Activated T-cell treated with anti-CD3 and anti-CD28 coated beads, Interleukin-2, amount 50 U/mL, for 72 hours (primary cell): ENCODE data around the gene OR51D1. TPM values are rescaled to one million over a fixed set of nuclear protein-coding genes. Genes with fewer than 3 reads are reported as not detected.

Source experiments
- ATAC-seq, 2 donors: fragments of 150-1000 bp; cut with Tn5 transposase; replicated peaks in 1 of 2; 2 replicates each; pipeline ENCODE4 v1.10.0; 2021; ENCODE audit warnings: moderate library complexity in 2 of 2, mild to moderate bottlenecking in 1 of 2
- DNase-seq, 2 donors: peaks; one replicate each; pipeline ENCODE4 v3.0.0; 2021 to 2022; ENCODE audit warnings: mixed read lengths in 1 of 2
- H3K27ac Mint-ChIP-seq: one replicate; pipeline ENCODE4 v1.8.0; 2022; ENCODE audit warnings: mild to moderate bottlenecking, moderate library complexity, mixed read lengths
- H3K27me3 Mint-ChIP-seq: one replicate; pipeline ENCODE4 v1.8.0; 2022; ENCODE audit warnings: low read depth, mixed read lengths
- H3K36me3 Mint-ChIP-seq, 2 donors: one replicate each; pipeline ENCODE4 v1.8.0; 2022; ENCODE audit warnings: mixed read lengths in 2 of 2, mild to moderate bottlenecking in 1 of 2; ENCODE audit not compliant: insufficient read depth in 2 of 2
- H3K4me1 Mint-ChIP-seq: one replicate; pipeline ENCODE4 v1.8.0; 2022; ENCODE audit warnings: low read depth, mixed read lengths
- H3K4me3 Mint-ChIP-seq, 2 donors: one replicate each; pipeline ENCODE4 v1.8.0; 2022; ENCODE audit warnings: mild to moderate bottlenecking in 2 of 2, mixed read lengths in 2 of 2, moderate library complexity in 2 of 2
- H3K9me3 Mint-ChIP-seq, 2 donors: one replicate each; pipeline ENCODE4 v1.8.0; 2022; ENCODE audit warnings: mixed read lengths in 2 of 2
- total RNA-seq, 2 donors: library from RNA; stranded (reverse); gene quantifications; one replicate each; pipeline ENCODE4 v1.2.3, GENCODE V29; 2022

Gene OR51D1
- total RNA-seq, 2 donors from 2014 or later = not detected

DNA sequence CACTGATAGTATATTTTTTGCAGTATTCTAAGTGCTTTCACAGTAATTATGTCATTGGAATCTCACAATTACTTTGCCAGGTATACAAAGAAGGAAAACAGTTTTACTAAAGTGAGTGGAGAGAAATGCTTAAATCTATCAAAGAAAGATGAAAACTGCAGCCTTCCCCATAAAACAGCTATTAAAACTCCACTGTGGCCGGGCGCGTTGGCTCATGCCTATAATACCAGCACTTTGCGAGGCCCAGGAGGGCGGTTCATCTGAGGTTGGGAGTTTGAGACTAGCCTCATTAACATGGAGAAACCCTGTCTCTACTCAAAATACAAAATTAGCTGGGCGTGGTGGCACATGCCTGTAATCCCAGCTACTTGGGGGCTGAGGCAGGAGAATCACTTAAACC lies 25.6 kb downstream of the OR51D1 start:
- peaks cover 13% of the 10 kb centered on the region for H3K27me3 Mint-ChIP-seq
- no peak overlapping the region for H3K27ac Mint-ChIP-seq
- H3K36me3 Mint-ChIP-seq = no peaks in the 10 kb centered on the region
- H3K9me3 Mint-ChIP-seq = no peaks in the 10 kb centered on the region
- no peaks in the 10 kb centered on the region for H3K4me1 Mint-ChIP-seq
- ATAC-seq (no peak), DNase-seq (no peak)
- no peak overlapping the region for H3K4me3 Mint-ChIP-seq

- DNase-seq (no peak), ATAC-seq (no peak)
Measured at GRCh38 chr11:4664183-4664582, 26.9 kb downstream of the OR51D1 start.

GRCh38 chr11:4664786-4665185 lies 27.5 kb downstream of the OR51D1 start:
- H3K4me3 Mint-ChIP-seq = no peak overlapping the region
- H3K27me3 Mint-ChIP-seq = peaks cover 13% of the 10 kb centered on the region
- no peak for DNase-seq
- H3K4me1 Mint-ChIP-seq = no peaks in the 10 kb centered on the region
- ATAC-seq = no peak
- no peak overlapping the region for H3K27ac Mint-ChIP-seq
- no peaks in the 10 kb centered on the region for H3K9me3 Mint-ChIP-seq
- no peaks in the 10 kb centered on the region for H3K36me3 Mint-ChIP-seq

More at GRCh38 chr11:4664183-4664582, 26.9 kb downstream of the OR51D1 start:
- Mint-ChIP-seq H3K4me1 (no peaks in the 10 kb centered on the region), H3K9me3 (no peaks in the 10 kb centered on the region), H3K27ac (no peak overlapping the region), H3K36me3 (no peaks in the 10 kb centered on the region), H3K4me3 (no peak overlapping the region), H3K27me3 (peaks cover 13% of the 10 kb centered on the region)

- DNase-seq (no peak), ATAC-seq (no peak)
- Mint-ChIP-seq H3K27ac (no peak overlapping the region), H3K4me1 (no peaks in the 10 kb centered on the region), H3K27me3 (peaks cover 12% of the 10 kb centered on the region), H3K36me3 (no peaks in the 10 kb centered on the region), H3K9me3 (no peaks in the 10 kb centered on the region), H3K4me3 (no peak overlapping the region)
Measured at GRCh38 chr11:4665424-4665823, 28.1 kb downstream of the OR51D1 start.

GRCh38 chr11:4671741-4672140 lies 34.5 kb downstream of the OR51D1 start:
- no peak for DNase-seq
- Mint-ChIP-seq H3K36me3 (no peaks in the 10 kb centered on the region), H3K27me3 (peaks cover 19% of the 10 kb centered on the region), H3K9me3 (no peaks in the 10 kb centered on the region), H3K27ac (no peak overlapping the region), H3K4me3 (no peak overlapping the region), H3K4me1 (no peaks in the 10 kb centered on the region)
- no peak for ATAC-seq

- DNase-seq (no peak), ATAC-seq (no peak)
- Mint-ChIP-seq H3K9me3 (no peaks in the 10 kb centered on the region), H3K27ac (no peak overlapping the region), H3K4me3 (no peak overlapping the region), H3K27me3 (peaks cover 19% of the 10 kb centered on the region), H3K36me3 (no peaks in the 10 kb centered on the region), H3K4me1 (no peaks in the 10 kb centered on the region)
Measured at GRCh38 chr11:4672470-4672869, 35.2 kb downstream of the OR51D1 start.

DNA sequence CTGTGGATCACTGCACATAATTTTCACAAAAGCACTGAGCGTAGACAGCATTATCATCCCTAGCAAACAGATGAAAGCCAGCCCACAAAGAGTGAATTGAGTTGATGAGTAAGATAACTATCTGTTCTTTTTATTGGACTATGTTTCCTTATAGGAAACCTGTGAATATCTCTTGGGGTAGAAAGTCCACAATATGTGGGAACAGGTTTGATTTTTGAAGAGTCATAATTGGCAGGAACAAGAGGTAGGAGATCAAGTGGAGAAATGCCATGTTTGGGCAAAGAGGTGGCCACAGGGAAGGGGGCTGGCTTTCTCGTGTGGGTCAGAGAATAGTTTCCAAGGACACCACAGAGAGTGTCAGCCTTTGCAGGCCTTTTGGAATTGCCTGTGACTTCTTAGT lies 36.5 kb downstream of the OR51D1 start:
- Mint-ChIP-seq H3K4me3 (no peak overlapping the region), H3K27ac (no peak overlapping the region), H3K4me1 (no peaks in the 10 kb centered on the region), H3K27me3 (peaks cover 19% of the 10 kb centered on the region), H3K36me3 (no peaks in the 10 kb centered on the region), H3K9me3 (no peaks in the 10 kb centered on the region)
- DNase-seq (no peak), ATAC-seq (no peak)

GRCh38 chr11:4677948-4678347 lies 40.7 kb downstream of the OR51D1 start:
- Mint-ChIP-seq H3K4me3 (no peak overlapping the region), H3K27me3 (peaks cover 17% of the 10 kb centered on the region), H3K4me1 (no peaks in the 10 kb centered on the region), H3K27ac (no peak overlapping the region), H3K36me3 (no peaks in the 10 kb centered on the region), H3K9me3 (no peaks in the 10 kb centered on the region)
- DNase-seq (no peak), ATAC-seq (no peak)

- ATAC-seq (no peak), DNase-seq (no peak)
- Mint-ChIP-seq H3K9me3 (no peaks in the 10 kb centered on the region), H3K4me1 (no peaks in the 10 kb centered on the region), H3K27me3 (peaks cover 8% of the 10 kb centered on the region), H3K4me3 (no peak overlapping the region), H3K36me3 (no peaks in the 10 kb centered on the region), H3K27ac (no peak overlapping the region)
Measured at GRCh38 chr11:4680341-4680740, 43.1 kb downstream of the OR51D1 start.

DNA sequence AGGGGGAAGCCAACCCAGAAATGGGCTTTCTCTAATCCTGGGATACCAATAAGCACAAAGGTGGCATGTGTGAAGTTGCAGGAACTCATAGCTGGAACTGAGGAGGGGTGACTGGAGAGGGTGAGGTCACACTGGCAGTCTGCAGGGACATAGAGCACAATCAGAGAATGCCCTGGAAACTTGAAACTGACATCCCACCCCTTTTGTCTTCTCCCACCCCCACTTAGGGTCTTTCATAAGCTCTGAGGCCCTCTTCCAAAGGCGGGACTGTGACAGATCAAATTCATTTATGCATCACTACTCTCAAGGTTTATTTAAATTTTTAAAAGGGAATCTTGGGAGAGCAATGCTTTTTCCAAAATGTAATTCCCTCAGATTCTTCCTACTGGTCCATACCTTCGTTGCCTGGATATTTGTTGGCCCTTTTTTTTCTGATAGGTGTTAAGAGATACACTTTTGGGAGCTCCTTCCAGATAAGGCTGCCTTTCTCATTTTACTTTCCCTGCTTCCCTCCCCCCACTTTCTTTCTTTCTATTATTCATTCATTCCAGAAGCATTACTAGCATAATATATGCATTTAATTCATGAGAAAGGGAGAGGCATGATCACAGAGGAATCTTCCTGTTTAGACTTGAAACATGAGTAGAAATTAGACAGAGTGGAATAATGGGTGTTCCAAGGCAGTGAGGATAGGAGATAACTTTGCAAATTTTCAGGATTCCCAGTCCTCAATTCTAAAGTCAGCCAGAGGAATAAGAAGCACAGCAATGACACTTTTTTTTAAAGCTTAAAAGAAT lies 45.5 kb downstream of the OR51D1 start:
- no peaks in the 10 kb centered on the region for H3K4me1 Mint-ChIP-seq
- H3K9me3 Mint-ChIP-seq = no peaks in the 10 kb centered on the region
- H3K36me3 Mint-ChIP-seq = no peaks in the 10 kb centered on the region
- ATAC-seq = no peak
- no peak overlapping the region for H3K27ac Mint-ChIP-seq
- H3K27me3 Mint-ChIP-seq = peaks cover 8% of the 10 kb centered on the region
- DNase-seq = no peak
- H3K4me3 Mint-ChIP-seq = no peak overlapping the region

- DNase-seq = no peak
- Mint-ChIP-seq H3K27ac (no peak overlapping the region), H3K9me3 (no peaks in the 10 kb centered on the region), H3K4me1 (no peaks in the 10 kb centered on the region), H3K27me3 (no peaks in the 10 kb centered on the region), H3K36me3 (no peaks in the 10 kb centered on the region), H3K4me3 (no peak overlapping the region)
- no peak for ATAC-seq
Measured at GRCh38 chr11:4684631-4685285, 47.5 kb downstream of the OR51D1 start.
